HFF-Myc (cell line): Measurements from ENCODE around the gene ELAVL4.

ENCODE experiments used
- DNase-seq: peaks from one replicate; pipeline ENCODE4 v3.0.0-alpha.2; 2011; ENCODE audit warnings: low read depth; ENCODE audit errors: extremely low read depth
- H3K4me3 ChIP-seq: replicated peaks from 2 replicates; pipeline ENCODE4 v1.5.1; 2011; ENCODE audit warnings: low read depth, mild to moderate bottlenecking, control low read depth, low read length
- CTCF ChIP-seq: IDR thresholded peaks from 2 replicates; pipeline ENCODE4 v1.5.1; 2012; ENCODE audit warnings: mild to moderate bottlenecking, low read depth, low read length, control low read depth; ENCODE audit errors: missing control alignments

Gene ELAVL4

GRCh38 chr1:50135716-50136115, 27.0 kb downstream of the ELAVL4 start:
- no peak for TF ChIP-seq CTCF
- DNase-seq: no peak
- H3K4me3 ChIP-seq: no peak overlapping the region

GRCh38 chr1:50139339-50140181, 30.8 kb downstream of the ELAVL4 start:
- DNase-seq: no peak
- H3K4me3 ChIP-seq: no peak overlapping the region
- no peak for TF ChIP-seq CTCF

- no peak for TF ChIP-seq CTCF
- no peak overlapping the region for H3K4me3 ChIP-seq
- DNase-seq: no peak
These were observed 31.4 kb downstream of the ELAVL4 start for GRCh38 chr1:50140182-50140447.

GRCh38 chr1:50147191-50147850, 38.6 kb downstream of the ELAVL4 start:
- DNase-seq: no peak
- no peak overlapping the region for H3K4me3 ChIP-seq
- TF ChIP-seq CTCF: no peak

- no peak overlapping the region for H3K4me3 ChIP-seq
- DNase-seq: no peak
- TF ChIP-seq CTCF: no peak
These were observed 39.6 kb downstream of the ELAVL4 start for GRCh38 chr1:50148142-50148923.

GRCh38 chr1:50152236-50152635, 43.5 kb downstream of the ELAVL4 start:
- TF ChIP-seq CTCF: no peak
- DNase-seq: no peak
- no peak overlapping the region for H3K4me3 ChIP-seq
